IMR-90 (cell line): ENCODE data around the gene FAM53C. TPM values are rescaled to one million over a fixed set of nuclear protein-coding genes. Genes with fewer than 3 reads are reported as not detected.

Experiments used
- ATAC-seq: fragments of 200-7000 bp; cut with Tn5 transposase; 2 replicates; pipeline ENCODE4 v1.9.1; 2020; ENCODE audit warnings: low read depth, mild to moderate bottlenecking, moderate library complexity
- BruUV-seq: library from RNA; stranded (reverse); fragments of 400-500 nt; replicated peaks from 2 replicates; lab custom pipeline; 2021; lab: Mats Ljungman, UMichigan
- CTCF ChIA-PET: fragments of 300-600 bp; formaldehyde crosslinking; extraction: SDS; loops from one replicate; lab custom pipeline; 2021; ENCODE audit warnings: antibody characterized with exemption; lab: Yijun Ruan, JAX
- POLR2A ChIA-PET: fragments of 300-600 bp; sonication (Branson Sonifier 250); formaldehyde crosslinking; loops from one replicate; lab custom pipeline; 2022; ENCODE audit warnings: antibody characterized with exemption; ENCODE audit not compliant: unreplicated experiment; lab: Charles Lee
- DNase-seq: peaks from one replicate; pipeline ENCODE4 v3.0.0; 2013
- H2AFZ ChIP-seq: replicated peaks from 2 replicates; pipeline ENCODE3; 2013; ENCODE audit warnings: low read length, mild to moderate bottlenecking; ENCODE audit not compliant: poor library complexity
- H2AK5ac ChIP-seq: 2 replicates; pipeline ENCODE4 v1.6.1; 2013; ENCODE audit warnings: low read depth, low read length, inconsistent platforms
- H2AK9ac ChIP-seq: replicated peaks from 2 replicates; pipeline ENCODE3; 2013; ENCODE audit warnings: mild to moderate bottlenecking, low read depth, low read length, moderate library complexity; ENCODE audit not compliant: poor library complexity
- H2BK120ac ChIP-seq: 2 replicates; pipeline ENCODE4 v1.6.1; 2013; ENCODE audit warnings: low read depth, low read length, inconsistent platforms
- H2BK15ac ChIP-seq: 3 replicates; pipeline ENCODE4 v1.6.1; 2013; ENCODE audit warnings: low read depth, low read length, inconsistent platforms
- H2BK20ac ChIP-seq: 2 replicates; pipeline ENCODE4 v1.6.1; 2013; ENCODE audit warnings: low read depth, mild to moderate bottlenecking, inconsistent platforms, low read length, moderate library complexity
- H2BK5ac ChIP-seq: 2 replicates; pipeline ENCODE4 v1.6.1; 2013; ENCODE audit warnings: mild to moderate bottlenecking, low read depth, low read length, inconsistent platforms; ENCODE audit not compliant: poor library complexity, severe bottlenecking
- H3K14ac ChIP-seq: replicated peaks from 2 replicates; pipeline ENCODE4 v1.6.1; 2013; ENCODE audit warnings: low read depth, low read length, inconsistent platforms
- H3K18ac ChIP-seq: 2 replicates; pipeline ENCODE4 v1.6.1; 2013; ENCODE audit warnings: low read depth, low read length, control low read depth
- H3K23ac ChIP-seq: 2 replicates; pipeline ENCODE4 v1.6.1; 2013; ENCODE audit warnings: low read depth, low read length, inconsistent platforms
- H3K27ac ChIP-seq: 2 replicates; pipeline ENCODE4 v1.5.1; 2013; ENCODE audit warnings: mild to moderate bottlenecking, control low read depth, low read length; ENCODE audit not compliant: insufficient read depth
- H3K27me3 ChIP-seq: 2 replicates; pipeline ENCODE4 v1.6.1; 2013; ENCODE audit warnings: low read length; ENCODE audit not compliant: control insufficient read depth, insufficient read depth
- H3K36me3 ChIP-seq: 2 replicates; pipeline ENCODE4 v1.6.1; 2013; ENCODE audit warnings: low read length, mixed read lengths; ENCODE audit not compliant: control insufficient read depth, insufficient read depth
- H3K4ac ChIP-seq: 2 replicates; pipeline ENCODE4 v1.6.1; 2013; ENCODE audit warnings: low read depth, low read length, inconsistent platforms
- H3K4me1 ChIP-seq: 2 replicates; pipeline ENCODE4 v1.6.1; 2013; ENCODE audit warnings: low read length, mixed read lengths; ENCODE audit not compliant: control insufficient read depth, insufficient read depth
- H3K4me2 ChIP-seq: 2 replicates; pipeline ENCODE4 v1.6.1; 2013; ENCODE audit warnings: low read depth, mild to moderate bottlenecking, control low read depth, low read length, moderate library complexity
- H3K4me3 ChIP-seq: 2 replicates; pipeline ENCODE4 v1.5.1; 2013; ENCODE audit warnings: low read depth, mild to moderate bottlenecking, control low read depth, low read length, moderate library complexity; ENCODE audit not compliant: insufficient read depth
- H3K56ac ChIP-seq: 2 replicates; pipeline ENCODE4 v1.6.1; 2013; ENCODE audit warnings: low read length, inconsistent platforms; ENCODE audit not compliant: insufficient read depth; ENCODE audit errors: extremely low read depth
- H3K79me1 ChIP-seq, 2 experiments: 2 replicates each; pipeline ENCODE4 v1.6.1; 2013; ENCODE audit warnings: low read length in 2 of 2, inconsistent platforms in 1 of 2, low read depth in 1 of 2
- H3K9ac ChIP-seq: 2 replicates; pipeline ENCODE4 v1.6.1; 2013; ENCODE audit warnings: low read depth, low read length, control low read depth
- H3K9me1 ChIP-seq: 2 replicates; pipeline ENCODE4 v1.6.1; 2013; ENCODE audit warnings: low read length, inconsistent platforms; ENCODE audit not compliant: insufficient read depth
- H3K9me3 ChIP-seq: 2 replicates; pipeline ENCODE4 v1.6.1; 2013; ENCODE audit warnings: low read length; ENCODE audit not compliant: control insufficient read depth, insufficient read depth
- H4K20me1 ChIP-seq: 2 replicates; pipeline ENCODE4 v1.6.1; 2013; ENCODE audit warnings: low read length, inconsistent platforms; ENCODE audit not compliant: insufficient read depth
- H4K5ac ChIP-seq: 2 replicates; pipeline ENCODE4 v1.6.1; 2013; ENCODE audit warnings: mild to moderate bottlenecking, low read depth, low read length, control low read depth
- H4K8ac ChIP-seq, 2 experiments: 2 replicates each; pipeline ENCODE4 v1.6.1; 2013; ENCODE audit warnings: low read depth in 2 of 2, low read length in 2 of 2, control low read depth in 1 of 2, inconsistent platforms in 1 of 2
- H4K91ac ChIP-seq: 2 replicates; pipeline ENCODE4 v1.6.1; 2013; ENCODE audit warnings: low read depth, low read length, inconsistent platforms; ENCODE audit not compliant: insufficient read depth
- CEBPB ChIP-seq: IDR thresholded peaks from 2 replicates; pipeline ENCODE4 v1.6.1; 2012; ENCODE audit warnings: low read depth, low read length, improper control_type of control experiment
- MAZ ChIP-seq: IDR thresholded peaks from 2 replicates; pipeline ENCODE4 v1.6.1; 2012; ENCODE audit warnings: low read depth, mild to moderate bottlenecking, low read length, improper control_type of control experiment, moderate library complexity, borderline replicate concordance
- POLR2A ChIP-seq: IDR thresholded peaks from 2 replicates; pipeline ENCODE4 v1.6.1; 2012; ENCODE audit warnings: mild to moderate bottlenecking, low read depth, low read length
- RCOR1 ChIP-seq: IDR thresholded peaks from 2 replicates; pipeline ENCODE4 v1.6.1; 2012; ENCODE audit warnings: mild to moderate bottlenecking, low read length, improper control_type of control experiment; ENCODE audit not compliant: insufficient replicate concordance
- USF2 ChIP-seq: fragments of 150-350 bp; IDR thresholded peaks from 2 replicates; pipeline ENCODE4 v1.6.1; 2017; ENCODE audit warnings: mild to moderate bottlenecking, antibody characterized with exemption, low read length, low read depth
- WGBS, 2 experiments: methylation state at CpG; one replicate each; pipeline versions ENCODE4 v1.1.5 to v1.1.7; 2013; ENCODE audit warnings: missing lambda C conversion rate in 2 of 2; ENCODE audit not compliant: insufficient read length in 1 of 2; ENCODE audit errors: extremely low coverage in 2 of 2; 5-methylcytosine and 5-hydroxymethylcytosine counted together
- dilution Hi-C: fragments of 300-500 bp; cut with HindIII; formaldehyde crosslinking; loops from one replicate; pipeline ENCODE4 v1.14.3; 2018; ENCODE audit warnings: low sequenced_read_pairs; ENCODE audit not compliant: unreplicated experiment
- in situ Hi-C: fragments of 300-500 bp; cut with MboI; formaldehyde crosslinking; loops from 3 replicates; pipeline ENCODE4 v1.14.3; 2019; ENCODE audit warnings: low sequenced_read_pairs, inconsistent platforms, mixed read lengths
- intact Hi-C: fragments of 100-400 bp; cut with micrococcal nuclease; formaldehyde crosslinking; loops from 2 replicates; pipeline ENCODE4 v1.10.0; 2022
- polyA plus RNA-seq, 3 experiments: library from polyadenylated mRNA; depleted of rRNA; stranded (reverse); fragments of >200 nt; gene quantifications; 2 replicates each; pipeline ENCODE4 v1.2.3, GENCODE V29; 2012; ENCODE audit warnings: low replicate concordance in 1 of 3
- total RNA-seq: library from RNA; depleted of rRNA; stranded (reverse); fragments of >200 nt; gene quantifications from 2 replicates; pipeline ENCODE4 v1.2.3, GENCODE V29; 2012

FAM53C gene
- total and polyA plus RNA-seq, 2 of the 4 experiments (the other 2 are of a cell fraction): 21.5 to 25.6 TPM

GRCh38 chr5:138336952-138337684 is 948 bp upstream of the FAM53C start:
- Histone ChIP-seq H3K4me2 (peak overlapping the region; percentile 68), H2AFZ (peak overlapping the region; percentile 99), H2BK120ac (peak overlapping the region; percentile 100), H3K9ac (peak overlapping the region; percentile 76), H3K4me3 (peak overlapping the region; percentile 65), H3K56ac (peak overlapping the region; percentile 99; the same call in 1 of the 2 replicates), H3K9me3 (no peaks in the 10 kb centered on the region), H3K27ac (peak overlapping the region; percentile 97), H3K27me3 (no peaks in the 10 kb centered on the region), H2BK15ac (peak overlapping the region; percentile 100; the same call in 2 of the 3 replicates), H4K8ac (peak overlapping the region; percentile 95 to 96), H4K20me1 (peaks cover 30% of the 10 kb centered on the region), H3K23ac (peak overlapping the region; percentile 84; the same call in 1 of the 2 replicates), H4K5ac (peak overlapping the region; percentile 81), H2AK9ac (peak overlapping the region; percentile 74), H3K14ac (peak overlapping the region; percentile 84; the same call in 1 of the 2 replicates), H2BK20ac (peak overlapping the region; percentile 65), H3K4me1 (peaks cover 3% of the 10 kb centered on the region), H2AK5ac (no peak overlapping the region; the same call in 1 of the 2 replicates), H3K36me3 (peaks cover 10% of the 10 kb centered on the region), H3K79me1 (peaks cover 7 to 41% of the 10 kb centered on the region in 2 experiments; a peak in 3 of 4 replicates), H3K9me1 (peaks cover 15% of the 10 kb centered on the region), H3K4ac (peak overlapping the region; percentile 100), H3K18ac (peak overlapping the region; percentile 59), H2BK5ac (peak overlapping the region; percentile 98), H4K91ac (peak overlapping the region; percentile 100)
- intact Hi-C loops (no loop called here), dilution Hi-C loops (no loop called here), in situ Hi-C loops (no loop called here)
- ChIA-PET CTCF (interaction anchor here (1.6 kb wide), 1 partner anchor 15 kb away, joined by 8 read pairs; no protein-coding TSS in a partner anchor), POLR2A (no interaction called here)
- ATAC-seq (peak; percentile 36), DNase-seq (peak; percentile 79)
- 60% methylated on average over 2 of the region's 13 CpGs; no CpG with 5 or more reads in 1 of the 2 experiments for WGBS, 2 experiments
- TF ChIP-seq RCOR1 (peak; percentile 67), POLR2A (no peak; the same call in 1 of the 2 replicates), MAZ (peak; percentile 92), CEBPB (peak; percentile 65; the same call in 1 of the 2 replicates), USF2 (no peak)
- no TSS peak for BruUV-seq
